CD4-positive, alpha-beta T cell (primary cell): ENCODE data around the gene KYNU. TPM values are rescaled to one million over a fixed set of nuclear protein-coding genes. Genes with fewer than 3 reads are reported as not detected.
"Not testable (repeated sequence)": the region's sequence is repeated elsewhere in the genome, so short reads cannot be mapped to it uniquely, and the experiment has no call there.

Source experiments
- ATAC-seq: fragments of 200-7000 bp; cut with Tn5 transposase; one replicate; pipeline ENCODE4 v1.10.0; 2022; ENCODE audit warnings: mild to moderate bottlenecking; ENCODE audit not compliant: poor library complexity
- CTCF ChIA-PET: fragments of 350-600 bp; sonication (Branson Sonifier 250); formaldehyde crosslinking; loops from one replicate; lab custom pipeline; 2021; ENCODE audit warnings: antibody characterized with exemption, inconsistent platforms; lab: Charles Lee
- POLR2A ChIA-PET: fragments of 350-600 bp; sonication (Branson Sonifier 250); formaldehyde crosslinking; loops from one replicate; lab custom pipeline; 2021; ENCODE audit warnings: antibody characterized with exemption, inconsistent platforms; lab: Charles Lee
- DNase-seq, 14 experiments: peaks; one replicate each; pipeline ENCODE4 v3.0.0-alpha.2; 2013 to 2020; ENCODE audit warnings: mixed read lengths in 2 of 14
- H3K27ac ChIP-seq, 2 donors: one replicate each; pipeline versions ENCODE4 v1.5.1 to v1.7.0; 2013; ENCODE audit warnings: low read length in 2 of 2, low read depth in 1 of 2, mild to moderate bottlenecking in 1 of 2
- H3K27me3 ChIP-seq, 2 experiments: 1 replicate in 1 of 2; 2 replicates in 1 of 2; pipeline versions ENCODE4 v1.6.1 to v1.7.0; 2013; ENCODE audit warnings: low read length in 2 of 2, control low read depth in 1 of 2, mild to moderate bottlenecking in 1 of 2, moderate library complexity in 1 of 2; ENCODE audit not compliant: insufficient read depth in 2 of 2, control insufficient read depth in 1 of 2
- H3K36me3 ChIP-seq: one replicate; pipeline ENCODE4 v1.6.1; 2013; ENCODE audit warnings: low read length, control low read depth; ENCODE audit not compliant: insufficient read depth
- H3K4me1 ChIP-seq: one replicate; pipeline ENCODE4 v1.6.1; 2013; ENCODE audit warnings: low read length, control low read depth; ENCODE audit not compliant: insufficient read depth
- H3K4me3 ChIP-seq: one replicate; pipeline ENCODE4 v1.5.1; 2013; ENCODE audit warnings: mild to moderate bottlenecking, low read length, moderate library complexity
- H3K9me3 ChIP-seq, 2 experiments: 1 replicate in 1 of 2; 2 replicates in 1 of 2; pipeline versions ENCODE4 v1.6.1 to v1.7.0; 2013; ENCODE audit warnings: low read length in 2 of 2, mild to moderate bottlenecking in 2 of 2, control low read depth in 1 of 2, moderate library complexity in 1 of 2; ENCODE audit not compliant: control insufficient read depth in 1 of 2, insufficient read depth in 1 of 2
- H3K27ac Mint-ChIP-seq: one replicate; pipeline ENCODE4 v1.8.0; 2020; ENCODE audit warnings: mixed read lengths
- H3K27me3 Mint-ChIP-seq: one replicate; pipeline ENCODE4 v1.8.0; 2021; ENCODE audit warnings: mixed read lengths
- H3K36me3 Mint-ChIP-seq: one replicate; pipeline ENCODE4 v1.8.0; 2021; ENCODE audit warnings: low read depth, mixed read lengths
- H3K4me1 Mint-ChIP-seq: one replicate; pipeline ENCODE4 v1.8.0; 2021; ENCODE audit warnings: low read depth, mixed read lengths
- H3K4me3 Mint-ChIP-seq: one replicate; pipeline ENCODE4 v1.8.0; 2020; ENCODE audit warnings: mild to moderate bottlenecking, mixed read lengths
- H3K9me3 Mint-ChIP-seq: one replicate; pipeline ENCODE4 v1.8.0; 2020; ENCODE audit warnings: mixed read lengths
- intact Hi-C, 2 experiments: fragments of 100-400 bp; cut with DNase I in 1 of 2; cut with micrococcal nuclease in 1 of 2; formaldehyde crosslinking; loops; one replicate each; pipeline versions ENCODE4 v1.15.1 to v1.9.0; 2023 to 2025; cut with DNase I, micrococcal nuclease
- total RNA-seq, 174 experiments: library from RNA in 2 of 174; stranded (reverse) in 2 of 174; gene quantifications; one replicate each; pipeline ENCODE4 v1.2.3 and lab custom pipeline; 2021 to 2026
- TF ChIP-seq, protein P1 (sequence below): fragments of 200-600 bp; IDR thresholded peaks from one replicate; pipeline ENCODE4 v1.8.0; 2022; ENCODE audit warnings: antibody characterized with exemption, mild to moderate bottlenecking

Gene KYNU
- total RNA-seq, 2 experiments from 2014 or later = 0.38 to 0.50 TPM

DNA sequence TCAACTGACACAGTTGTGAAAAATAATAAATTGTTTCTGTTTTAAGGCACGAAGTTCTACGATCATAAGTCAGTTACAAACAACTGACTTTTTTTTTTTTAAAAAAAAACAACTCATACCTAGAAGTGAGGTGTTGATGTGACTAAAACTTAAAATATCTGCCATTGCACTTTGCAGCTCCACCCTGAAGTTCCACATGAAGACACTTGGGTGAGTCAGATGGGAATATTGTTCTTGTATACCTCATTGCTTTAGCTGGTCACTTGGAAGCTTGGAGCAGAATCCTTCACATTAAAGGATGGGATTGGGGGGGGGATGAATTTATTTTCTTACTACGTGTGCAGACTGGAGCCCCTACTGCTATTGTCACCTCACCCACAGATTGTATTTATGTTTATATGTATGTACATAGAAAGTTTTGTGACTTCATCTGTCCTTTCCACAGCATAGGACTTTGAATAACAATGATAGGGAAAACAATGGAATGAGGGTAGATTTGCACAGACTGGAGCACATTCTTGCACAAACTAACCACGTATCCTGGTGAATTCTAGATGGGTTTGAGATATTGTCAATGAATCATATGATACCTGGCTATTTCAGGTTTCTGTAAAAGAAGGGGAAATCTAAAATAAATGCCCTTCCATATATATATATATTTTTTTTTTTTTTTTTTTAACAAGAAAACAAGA is 193.9 kb downstream of the KYNU start:
- Histone ChIP-seq H3K4me1 (no peaks in the 10 kb centered on the region), H3K4me3 (no peak overlapping the region), H3K9me3 (peaks cover 0 to 4% of the 10 kb centered on the region in 2 experiments), H3K27me3 (no peaks in the 10 kb centered on the region), H3K36me3 (no peaks in the 10 kb centered on the region), H3K27ac (no peak overlapping the region)
- Mint-ChIP-seq H3K9me3 (peaks cover 4% of the 10 kb centered on the region), H3K27me3 (no peaks in the 10 kb centered on the region), H3K36me3 (no peaks in the 10 kb centered on the region), H3K27ac (no peak overlapping the region), H3K4me3 (no peak overlapping the region), H3K4me1 (no peaks in the 10 kb centered on the region)
- TF ChIP-seq, protein P1, sequence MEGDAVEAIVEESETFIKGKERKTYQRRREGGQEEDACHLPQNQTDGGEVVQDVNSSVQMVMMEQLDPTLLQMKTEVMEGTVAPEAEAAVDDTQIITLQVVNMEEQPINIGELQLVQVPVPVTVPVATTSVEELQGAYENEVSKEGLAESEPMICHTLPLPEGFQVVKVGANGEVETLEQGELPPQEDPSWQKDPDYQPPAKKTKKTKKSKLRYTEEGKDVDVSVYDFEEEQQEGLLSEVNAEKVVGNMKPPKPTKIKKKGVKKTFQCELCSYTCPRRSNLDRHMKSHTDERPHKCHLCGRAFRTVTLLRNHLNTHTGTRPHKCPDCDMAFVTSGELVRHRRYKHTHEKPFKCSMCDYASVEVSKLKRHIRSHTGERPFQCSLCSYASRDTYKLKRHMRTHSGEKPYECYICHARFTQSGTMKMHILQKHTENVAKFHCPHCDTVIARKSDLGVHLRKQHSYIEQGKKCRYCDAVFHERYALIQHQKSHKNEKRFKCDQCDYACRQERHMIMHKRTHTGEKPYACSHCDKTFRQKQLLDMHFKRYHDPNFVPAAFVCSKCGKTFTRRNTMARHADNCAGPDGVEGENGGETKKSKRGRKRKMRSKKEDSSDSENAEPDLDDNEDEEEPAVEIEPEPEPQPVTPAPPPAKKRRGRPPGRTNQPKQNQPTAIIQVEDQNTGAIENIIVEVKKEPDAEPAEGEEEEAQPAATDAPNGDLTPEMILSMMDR = no peak
- DNase-seq (no peak), ATAC-seq (no peak)
- POLR2A ChIA-PET = no interaction called here
- intact Hi-C loops = no loop called here
- CTCF ChIA-PET = no interaction called here

DNA sequence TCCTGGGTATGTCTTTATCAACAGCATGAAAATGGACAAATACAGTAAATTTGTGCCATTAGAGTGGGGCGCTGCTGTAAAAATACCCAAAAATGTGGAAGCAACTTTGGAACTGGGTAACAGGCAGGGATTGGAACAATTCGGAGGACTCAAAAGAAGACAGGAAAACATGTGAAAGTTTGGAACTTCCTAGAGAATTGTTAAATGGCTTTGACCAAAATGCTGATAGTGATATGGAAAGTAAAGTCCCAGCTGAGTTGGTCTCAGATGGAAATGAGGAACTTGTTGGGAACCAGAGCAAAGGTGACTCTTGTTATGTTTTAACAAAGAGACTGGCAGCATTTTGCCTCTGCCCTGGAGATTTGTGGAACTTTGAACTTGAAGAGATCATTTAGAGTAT is 197.4 kb downstream of the KYNU start:
- H3K4me3 ChIP-seq, H3K27me3 Mint-ChIP-seq, H3K27ac ChIP-seq, H3K4me3 Mint-ChIP-seq, H3K9me3 Mint-ChIP-seq, H3K9me3 ChIP-seq, H3K4me1 ChIP-seq, DNase-seq, CTCF ChIA-PET, POLR2A ChIA-PET, H3K36me3 ChIP-seq, H3K27ac Mint-ChIP-seq, H3K36me3 Mint-ChIP-seq, ATAC-seq, H3K27me3 ChIP-seq, H3K4me1 Mint-ChIP-seq, intact Hi-C loops: not testable (repeated sequence)

DNA sequence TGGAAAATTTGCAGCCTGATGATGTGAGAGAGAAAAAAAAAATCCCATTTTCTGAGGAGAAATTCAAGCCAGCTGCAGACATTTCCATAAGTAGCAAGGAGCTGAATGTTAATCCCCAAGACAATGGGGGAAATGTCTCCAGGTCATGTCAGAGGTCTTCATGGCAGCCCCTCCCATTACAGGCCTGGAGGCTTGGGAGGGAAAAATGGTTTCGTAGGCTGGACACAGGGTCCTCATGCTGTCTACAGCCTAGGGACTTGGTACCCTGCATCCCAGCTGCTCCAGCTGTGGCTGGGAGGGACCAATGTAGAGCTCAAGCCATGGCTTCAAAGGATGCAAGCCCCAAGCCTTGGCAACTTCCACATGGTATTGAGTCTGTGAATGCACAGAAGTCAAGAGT is 198.2 kb downstream of the KYNU start:
- ChIA-PET CTCF (no interaction called here), POLR2A (no interaction called here)
- intact Hi-C loops = no loop called here
- ATAC-seq (no peak), DNase-seq (no peak)
- no peaks in the 10 kb centered on the region for H3K4me1 Mint-ChIP-seq
- Histone ChIP-seq H3K4me3 (no peak overlapping the region), H3K4me1 (no peaks in the 10 kb centered on the region), H3K36me3 (no peaks in the 10 kb centered on the region), H3K27ac (no peak overlapping the region), H3K27me3 (no peaks in the 10 kb centered on the region), H3K9me3 (peaks cover 0 to 4% of the 10 kb centered on the region in 2 experiments)
- H3K27me3 Mint-ChIP-seq = no peaks in the 10 kb centered on the region
- H3K4me3 Mint-ChIP-seq = no peak overlapping the region
- TF ChIP-seq, protein P1 = no peak
- H3K9me3 Mint-ChIP-seq = peaks cover 4% of the 10 kb centered on the region
- no peaks in the 10 kb centered on the region for H3K36me3 Mint-ChIP-seq
- H3K27ac Mint-ChIP-seq = no peak overlapping the region

DNA sequence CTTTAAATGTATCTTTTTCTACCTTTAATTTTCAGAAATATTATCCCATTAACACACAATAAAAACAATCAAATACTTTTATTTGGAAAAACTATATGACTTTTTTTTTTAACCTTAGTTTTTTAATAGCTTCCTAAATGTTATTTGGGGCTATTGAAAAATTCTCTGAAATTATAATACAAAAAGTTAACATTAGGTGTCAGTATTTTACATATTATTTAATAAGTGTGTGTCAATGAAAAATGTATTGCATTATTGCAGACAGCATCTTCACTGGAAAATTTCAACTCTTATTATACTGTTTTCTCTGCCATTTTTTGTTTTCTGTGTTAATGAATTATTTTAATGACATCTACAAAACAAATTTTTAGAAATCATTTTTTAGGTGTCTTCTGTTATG is 200.6 kb downstream of the KYNU start:
- Histone ChIP-seq H3K9me3 (peaks cover 0 to 4% of the 10 kb centered on the region in 2 experiments), H3K27me3 (no peaks in the 10 kb centered on the region), H3K36me3 (no peaks in the 10 kb centered on the region), H3K4me1 (no peaks in the 10 kb centered on the region), H3K27ac (no peak overlapping the region), H3K4me3 (no peak overlapping the region)
- ChIA-PET CTCF (no interaction called here), POLR2A (no interaction called here)
- no peaks in the 10 kb centered on the region for H3K27me3 Mint-ChIP-seq
- no peak overlapping the region for H3K4me3 Mint-ChIP-seq
- TF ChIP-seq, protein P1 = peak; percentile 54
- peaks cover 4% of the 10 kb centered on the region for H3K9me3 Mint-ChIP-seq
- H3K4me1 Mint-ChIP-seq = no peaks in the 10 kb centered on the region
- intact Hi-C loops = no loop called here
- H3K27ac Mint-ChIP-seq = no peak overlapping the region
- ATAC-seq (no peak), DNase-seq (peak in 1 of 14 experiments; percentile 6)
- H3K36me3 Mint-ChIP-seq = no peaks in the 10 kb centered on the region
